K562 (cell line): ENCODE measurements around the gene OR52I1. TPM values are rescaled to one million over a fixed set of nuclear protein-coding genes. Genes with fewer than 3 reads are reported as not detected.

Experiments used
- ATAC-seq: fragments of 200-7000 bp; cut with Tn5 transposase; 3 replicates; pipeline ENCODE4 v1.9.1; 2020; ENCODE audit warnings: moderate library complexity
- BruUV-seq: library from RNA; stranded (reverse); fragments of 400-500 nt; replicated peaks from 2 replicates; lab custom pipeline; 2021; lab: Mats Ljungman, UMichigan
- CTCF ChIA-PET: fragments of 300-600 bp; formaldehyde crosslinking; extraction: SDS; loops from one replicate; lab custom pipeline; 2021; ENCODE audit warnings: low intra/inter-chr PET ratio; lab: Yijun Ruan, JAX
- POLR2A ChIA-PET: fragments of 300-600, 350-650 bp; sonication (Branson Sonifier 250); formaldehyde crosslinking; extraction: SDS; loops from one replicate; lab custom pipeline; 2021; ENCODE audit warnings: antibody characterized with exemption, inconsistent platforms; lab: Yijun Ruan, JAX
- DNase-seq, 4 experiments: peaks; one replicate each; pipeline versions ENCODE4 v3.0.0 to v3.0.0-alpha.2; 2011 to 2018; ENCODE audit warnings: low spot score in 3 of 4, mixed read lengths in 3 of 4; ENCODE audit errors: extremely low read depth in 1 of 4
- FAIRE-seq: peaks from 2 replicates; lab custom pipeline; 2011; peaks lifted over from hg19 to GRCh38; lab: Jason Lieb, UNC
- H2AFZ ChIP-seq: 2 replicates; pipeline ENCODE4 v1.6.0; 2011; ENCODE audit warnings: low read depth, low read length, control low read depth, inconsistent platforms
- H3K27ac ChIP-seq: fragments of 200-600 bp; 3 replicates; pipeline ENCODE4 v1.8.0; 2011; ENCODE audit warnings: low read depth, mild to moderate bottlenecking, control low read depth, inconsistent platforms, low read length, moderate library complexity, mixed read lengths; ENCODE audit errors: extremely low read depth
- H3K27me3 ChIP-seq, 2 experiments: fragments of 300-600 bp in 1 of 2; 2 replicates in 1 of 2; 3 replicates in 1 of 2; pipeline versions ENCODE4 v1.6.0 to v1.8.0; 2011; ENCODE audit warnings: inconsistent platforms in 2 of 2, low read length in 2 of 2, mild to moderate bottlenecking in 1 of 2, mixed read lengths in 1 of 2, moderate library complexity in 1 of 2; ENCODE audit not compliant: control insufficient read depth in 2 of 2, insufficient read depth in 2 of 2
- H3K36me3 ChIP-seq: fragments of 300-600 bp; 3 replicates; pipeline ENCODE4 v1.8.0; 2011; ENCODE audit warnings: mild to moderate bottlenecking, low read length, inconsistent platforms; ENCODE audit not compliant: control insufficient read depth, insufficient read depth
- H3K4me1 ChIP-seq, 2 experiments: fragments of 200-600 bp in 1 of 2; replicated peaks in 1 of 2; 2 replicates in 1 of 2; 3 replicates in 1 of 2; pipeline versions ENCODE4 v1.5.1 to v1.8.0; 2011; ENCODE audit warnings: inconsistent platforms in 2 of 2, low read length in 2 of 2, mild to moderate bottlenecking in 1 of 2, mixed read lengths in 1 of 2, moderate library complexity in 1 of 2; ENCODE audit not compliant: control insufficient read depth in 2 of 2, insufficient read depth in 2 of 2
- H3K4me2 ChIP-seq: 2 replicates; pipeline ENCODE4 v1.6.1; 2011; ENCODE audit warnings: low read length, control low read depth, inconsistent platforms, mixed read lengths; ENCODE audit not compliant: insufficient read depth
- H3K4me3 ChIP-seq: fragments of 200-600 bp; sonication (generic), shearing (Covaris generic); 2 replicates; pipeline ENCODE4 v1.5.1; 2016; ENCODE audit warnings: control low read depth, inconsistent platforms
- H3K79me2 ChIP-seq: fragments of 200-600 bp; 3 replicates; pipeline ENCODE4 v1.8.0; 2011; ENCODE audit warnings: low read length, inconsistent platforms; ENCODE audit not compliant: control insufficient read depth, insufficient read depth
- H3K9ac ChIP-seq, 2 experiments: 2 replicates each; pipeline versions ENCODE4 v1.6.0 to v1.6.1; 2011; ENCODE audit warnings: low read depth in 2 of 2, low read length in 2 of 2, control low read depth in 1 of 2, inconsistent platforms in 1 of 2, mild to moderate bottlenecking in 1 of 2, mixed read lengths in 1 of 2; ENCODE audit not compliant: insufficient read depth in 1 of 2
- H3K9me1 ChIP-seq: one replicate; pipeline ENCODE4 v1.6.0; 2011; ENCODE audit warnings: inconsistent platforms, mild to moderate bottlenecking, low read length, moderate library complexity; ENCODE audit not compliant: control insufficient read depth, insufficient read depth
- H3K9me3 ChIP-seq: replicated peaks from 2 replicates; pipeline ENCODE4 v1.5.1; 2011; ENCODE audit warnings: low read depth, low read length, inconsistent platforms; ENCODE audit not compliant: control insufficient read depth, insufficient read depth
- H4K20me1 ChIP-seq: replicated peaks from 2 replicates; pipeline ENCODE4 v1.6.1; 2011; ENCODE audit warnings: low read length, inconsistent platforms, mixed read lengths; ENCODE audit not compliant: control insufficient read depth, insufficient read depth
- BMI1 ChIP-seq: fragments of 150-350 bp; IDR thresholded peaks from 2 replicates; pipeline ENCODE4 v1.6.1; 2014; ENCODE audit warnings: low read length
- KLF6 ChIP-seq: fragments of 250-450 bp; sonication (Bioruptor Pico); IDR thresholded peaks from 2 replicates; pipeline ENCODE4 v1.4.0; 2020; ENCODE audit warnings: mild to moderate bottlenecking, moderate library complexity, borderline replicate concordance
- MTA3 ChIP-seq: fragments of 450-650 bp; formaldehyde crosslinking; IDR thresholded peaks from 2 replicates; pipeline ENCODE4 v1.6.1; 2017; ENCODE audit warnings: mild to moderate bottlenecking, borderline replicate concordance
- NBN ChIP-seq: fragments of 450-650 bp; IDR thresholded peaks from 2 replicates; pipeline ENCODE4 v1.6.1; 2016; ENCODE audit warnings: low read depth, mild to moderate bottlenecking
- PHF20 ChIP-seq: fragments of 450-650 bp; IDR thresholded peaks from 2 replicates; pipeline ENCODE4 v1.6.1; 2018; ENCODE audit not compliant: partially characterized antibody
- RFX5 ChIP-seq: IDR thresholded peaks from 2 replicates; pipeline ENCODE4 v1.6.1; 2011; ENCODE audit warnings: low read depth, mild to moderate bottlenecking, improper control_type of control experiment, low read length
- WGBS: fragments of 100-300 bp; shearing (Covaris generic); methylation state at CpG from one replicate; pipeline ENCODE4 v1.1.6; 2016; ENCODE audit warnings: low coverage, mixed read lengths; ENCODE audit not compliant: insufficient coverage; ENCODE audit errors: missing lambda C conversion rate; 5-methylcytosine and 5-hydroxymethylcytosine counted together
- in situ Hi-C: fragments of 300-500 bp; cut with MboI; formaldehyde crosslinking; loops from 4 replicates; pipeline ENCODE4 v1.15.0; 2018; ENCODE audit warnings: inconsistent platforms, mixed read lengths
- intact Hi-C: fragments of 100-400 bp; cut with micrococcal nuclease; formaldehyde crosslinking; loops from 2 replicates; pipeline ENCODE4 v1.14.2; 2022
- polyA plus RNA-seq, 8 experiments: library from polyadenylated mRNA; depleted of rRNA in 4 of 8; stranded (reverse) in 5 of 8; unstranded in 3 of 8; fragments of >200 nt; fragmentation: Nextera tagmentation in 2 of 8; fragmentation: Illumina TruSeq in 1 of 8; extraction: Ambion mirVana in 2 of 8; extraction: Trizol in 1 of 8; gene quantifications; 2 replicates each; pipeline versions ENCODE4 v1.2.1 to v1.2.3, GENCODE V29; 2011 to 2014; ENCODE audit warnings: inconsistent platforms in 1 of 8, missing spikeins in 1 of 8
- total RNA-seq, 7 experiments: library from RNA; depleted of rRNA in 6 of 7; stranded (reverse); fragments of >200 nt in 6 of 7; fragmentation: Illumina TruSeq in 2 of 7; extraction: Trizol in 2 of 7; gene quantifications; 2 replicates each; pipeline versions ENCODE4 v1.2.1 to v1.2.3, GENCODE V29; 2011 to 2021; ENCODE audit warnings: low replicate concordance in 1 of 7
- TF ChIP-seq, protein P1 (sequence below): sonication (generic); formaldehyde crosslinking; IDR thresholded peaks from 2 replicates; pipeline ENCODE4 v1.8.1; 2023; ENCODE audit warnings: mild to moderate bottlenecking, missing genetic modification reagents
- TF ChIP-seq, protein P2 (sequence below), 2 experiments: fragments of 450-650 bp in 1 of 2; sonication (generic) in 1 of 2; formaldehyde crosslinking in 1 of 2; IDR thresholded peaks; 2 replicates each; pipeline versions ENCODE4 v1.7.1 to v1.9.0; 2016 to 2022; ENCODE audit warnings: inconsistent platforms in 1 of 2, mild to moderate bottlenecking in 1 of 2, missing genetic modification reagents in 1 of 2

Gene OR52I1
- total and polyA plus RNA-seq, 9 of the 15 experiments (the other 6 are each of a cell fraction or from before 2014, with no cell fraction given), result not detected

DNA sequence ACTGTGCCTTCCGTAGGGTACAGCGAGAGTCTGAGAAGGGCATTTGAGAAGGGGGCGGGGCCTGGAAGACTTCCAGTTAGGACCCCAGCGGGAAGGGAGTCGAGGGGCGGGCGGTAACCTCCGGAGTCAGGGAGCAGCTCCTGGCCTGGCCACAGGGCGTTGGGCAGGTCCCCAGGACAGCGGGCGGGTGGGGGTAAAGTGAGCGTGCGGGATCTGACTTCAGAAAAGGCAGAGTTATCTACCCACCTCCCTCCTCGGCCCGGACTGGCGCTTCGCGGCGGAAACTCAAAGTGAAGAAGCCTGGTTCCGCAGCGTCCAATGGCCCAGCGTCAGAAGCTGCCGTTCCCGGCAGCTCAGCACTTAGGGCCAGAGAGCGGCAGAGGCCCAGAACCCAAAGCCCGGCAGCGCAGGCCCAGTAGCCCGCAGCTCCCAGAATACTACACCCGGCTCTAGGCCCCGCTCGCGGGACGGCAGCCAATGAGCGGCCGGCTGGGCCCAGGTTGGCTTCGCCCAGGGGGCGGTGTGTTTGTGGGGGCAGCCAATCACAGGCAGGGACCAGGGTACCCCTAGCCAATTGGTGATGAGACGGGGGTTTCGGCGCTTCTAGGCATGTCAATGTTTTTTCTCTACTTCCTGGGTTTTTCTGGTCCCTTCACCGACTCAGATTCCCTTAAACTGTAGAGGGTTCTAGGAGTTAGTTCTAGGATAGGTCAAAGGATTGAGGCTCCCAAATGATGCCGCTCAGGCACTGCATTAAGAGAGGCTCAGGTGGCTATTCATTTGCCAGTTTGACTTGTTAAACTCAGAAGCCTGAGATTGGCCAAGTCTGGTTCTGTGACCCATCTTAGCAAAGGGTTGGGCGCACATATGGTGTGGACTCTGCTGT is 14.2 kb downstream of the OR52I1 start, which contains the start of gene TRIM68:
Gene TRIM68, minus strand, starts transcription at position 451 of the 886 bp plus-strand sequence. CDS start 2,727 bp downstream, outside the sequence.
- FAIRE-seq (peak; percentile 99), ATAC-seq (peak; percentile 100), DNase-seq (peak; percentile 97 to 99 (median 98))
- in situ Hi-C loops, result no loop called here
- CTCF ChIA-PET, result no interaction called here
- WGBS, result 4% methylated on average over 41 of the region's 43 CpGs
- Histone ChIP-seq H3K27me3 (no peaks in the 10 kb centered on the region), H3K9ac (peak within 1 kb of the TSS; percentile 78 to 92), H3K9me3 (no peaks in the 10 kb centered on the region), H3K4me2 (peak within 1 kb of the TSS; percentile 81), H3K27ac (peak within 1 kb of the TSS; percentile 86), H3K9me1 (no peaks in the 10 kb centered on the region), H3K79me2 (peaks cover 11% of the 10 kb centered on the region; the same call in 2 of the 3 replicates), H3K4me3 (peak within 1 kb of the TSS; percentile 68), H3K36me3 (peaks cover 4% of the 10 kb centered on the region; the same call in 2 of the 3 replicates), H2AFZ (peak within 1 kb of the TSS; percentile 100), H3K4me1 (peaks cover 9 to 14% of the 10 kb centered on the region in 2 experiments; a peak in 3 of 5 replicates), H4K20me1 (no peaks in the 10 kb centered on the region)
- TSS peak; percentile 66 for BruUV-seq
- POLR2A ChIA-PET, result interaction anchor here (0.6 to 1.5 kb wide), 5 partner anchors 9 to 235 kb away, joined by 3 to 6 read pairs (median 4); partner anchors contain the start of gene OR52K1
- intact Hi-C loops, result no loop called here
- TF ChIP-seq, protein P1, sequence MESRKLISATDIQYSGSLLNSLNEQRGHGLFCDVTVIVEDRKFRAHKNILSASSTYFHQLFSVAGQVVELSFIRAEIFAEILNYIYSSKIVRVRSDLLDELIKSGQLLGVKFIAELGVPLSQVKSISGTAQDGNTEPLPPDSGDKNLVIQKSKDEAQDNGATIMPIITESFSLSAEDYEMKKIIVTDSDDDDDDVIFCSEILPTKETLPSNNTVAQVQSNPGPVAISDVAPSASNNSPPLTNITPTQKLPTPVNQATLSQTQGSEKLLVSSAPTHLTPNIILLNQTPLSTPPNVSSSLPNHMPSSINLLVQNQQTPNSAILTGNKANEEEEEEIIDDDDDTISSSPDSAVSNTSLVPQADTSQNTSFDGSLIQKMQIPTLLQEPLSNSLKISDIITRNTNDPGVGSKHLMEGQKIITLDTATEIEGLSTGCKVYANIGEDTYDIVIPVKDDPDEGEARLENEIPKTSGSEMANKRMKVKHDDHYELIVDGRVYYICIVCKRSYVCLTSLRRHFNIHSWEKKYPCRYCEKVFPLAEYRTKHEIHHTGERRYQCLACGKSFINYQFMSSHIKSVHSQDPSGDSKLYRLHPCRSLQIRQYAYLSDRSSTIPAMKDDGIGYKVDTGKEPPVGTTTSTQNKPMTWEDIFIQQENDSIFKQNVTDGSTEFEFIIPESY (CRISPR knock-in tag), result peak; percentile 24; the same call in 1 of the 2 replicates
- TF ChIP-seq PHF20 (peak; percentile 42), NBN (no peak), MTA3 (0 out of 2 replicates have a peak, but pooled peaks have one; percentile 68), KLF6 (no peak), BMI1 (no peak), RFX5 (no peak)
- TF ChIP-seq, protein P2, sequence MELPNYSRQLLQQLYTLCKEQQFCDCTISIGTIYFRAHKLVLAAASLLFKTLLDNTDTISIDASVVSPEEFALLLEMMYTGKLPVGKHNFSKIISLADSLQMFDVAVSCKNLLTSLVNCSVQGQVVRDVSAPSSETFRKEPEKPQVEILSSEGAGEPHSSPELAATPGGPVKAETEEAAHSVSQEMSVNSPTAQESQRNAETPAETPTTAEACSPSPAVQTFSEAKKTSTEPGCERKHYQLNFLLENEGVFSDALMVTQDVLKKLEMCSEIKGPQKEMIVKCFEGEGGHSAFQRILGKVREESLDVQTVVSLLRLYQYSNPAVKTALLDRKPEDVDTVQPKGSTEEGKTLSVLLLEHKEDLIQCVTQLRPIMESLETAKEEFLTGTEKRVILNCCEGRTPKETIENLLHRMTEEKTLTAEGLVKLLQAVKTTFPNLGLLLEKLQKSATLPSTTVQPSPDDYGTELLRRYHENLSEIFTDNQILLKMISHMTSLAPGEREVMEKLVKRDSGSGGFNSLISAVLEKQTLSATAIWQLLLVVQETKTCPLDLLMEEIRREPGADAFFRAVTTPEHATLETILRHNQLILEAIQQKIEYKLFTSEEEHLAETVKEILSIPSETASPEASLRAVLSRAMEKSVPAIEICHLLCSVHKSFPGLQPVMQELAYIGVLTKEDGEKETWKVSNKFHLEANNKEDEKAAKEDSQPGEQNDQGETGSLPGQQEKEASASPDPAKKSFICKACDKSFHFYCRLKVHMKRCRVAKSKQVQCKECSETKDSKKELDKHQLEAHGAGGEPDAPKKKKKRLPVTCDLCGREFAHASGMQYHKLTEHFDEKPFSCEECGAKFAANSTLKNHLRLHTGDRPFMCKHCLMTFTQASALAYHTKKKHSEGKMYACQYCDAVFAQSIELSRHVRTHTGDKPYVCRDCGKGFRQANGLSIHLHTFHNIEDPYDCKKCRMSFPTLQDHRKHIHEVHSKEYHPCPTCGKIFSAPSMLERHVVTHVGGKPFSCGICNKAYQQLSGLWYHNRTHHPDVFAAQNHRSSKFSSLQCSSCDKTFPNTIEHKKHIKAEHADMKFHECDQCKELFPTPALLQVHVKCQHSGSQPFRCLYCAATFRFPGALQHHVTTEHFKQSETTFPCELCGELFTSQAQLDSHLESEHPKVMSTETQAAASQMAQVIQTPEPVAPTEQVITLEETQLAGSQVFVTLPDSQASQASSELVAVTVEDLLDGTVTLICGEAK (IDR thresholded peaks at IDR 0.05), result 0 out of 2 replicates have a peak, but pooled peaks have one; percentile 3
- TF ChIP-seq, protein P2 (CRISPR knock-in tag; IDR thresholded peaks at IDR 0.05), result no peak
